Activated CD4-positive, alpha-beta memory T cell treated with anti-CD3 and anti-CD28 coated beads, Interleukin-2, amount 10 ng/mL, durations not matched to agents 7 days and 5 days (primary cell): Measurements from ENCODE around the gene HPGD. TPM values are rescaled to one million over a fixed set of nuclear protein-coding genes. Genes with fewer than 3 reads are reported as not detected.
"Not testable (repeated sequence)": the region's sequence is repeated elsewhere in the genome, so short reads cannot be mapped to it uniquely, and the experiment has no call there.

ENCODE experiments used
- CTCF ChIA-PET: fragments of 350-600 bp; sonication (Branson Sonifier 250); formaldehyde crosslinking; loops from one replicate; lab custom pipeline; 2021; ENCODE audit warnings: antibody characterized with exemption, inconsistent platforms; lab: Charles Lee
- POLR2A ChIA-PET: fragments of 350-600 bp; sonication (Branson Sonifier 250); formaldehyde crosslinking; loops from one replicate; lab custom pipeline; 2021; ENCODE audit warnings: antibody characterized with exemption; lab: Charles Lee
- DNase-seq: peaks from one replicate; pipeline ENCODE4 v3.0.0-alpha.2; 2020
- H3K27ac Mint-ChIP-seq: one replicate; pipeline ENCODE4 v1.8.0; 2021; ENCODE audit warnings: mild to moderate bottlenecking, mixed read lengths
- H3K27me3 Mint-ChIP-seq: one replicate; pipeline ENCODE4 v1.8.0; 2021; ENCODE audit warnings: mixed read lengths
- H3K36me3 Mint-ChIP-seq: one replicate; pipeline ENCODE4 v1.8.0; 2021; ENCODE audit warnings: low read depth, mixed read lengths
- H3K4me1 Mint-ChIP-seq: one replicate; pipeline ENCODE4 v1.8.0; 2021; ENCODE audit warnings: mixed read lengths
- H3K4me3 Mint-ChIP-seq: one replicate; pipeline ENCODE4 v1.8.0; 2021; ENCODE audit warnings: mild to moderate bottlenecking, mixed read lengths
- H3K9me3 Mint-ChIP-seq: one replicate; pipeline ENCODE4 v1.8.0; 2021; ENCODE audit warnings: mixed read lengths
- total RNA-seq, 2 experiments: library from RNA; stranded (reverse); gene quantifications; one replicate each; pipeline ENCODE4 v1.2.3, GENCODE V29; 2021

The HPGD gene
- total RNA-seq, 2 experiments from 2014 or later, result 34.1 to 36.4 TPM

- Mint-ChIP-seq H3K4me3 (no peak overlapping the region), H3K27me3 (no peaks in the 10 kb centered on the region), H3K9me3 (no peaks in the 10 kb centered on the region), H3K27ac (no peak overlapping the region), H3K4me1 (no peaks in the 10 kb centered on the region), H3K36me3 (peaks cover 4% of the 10 kb centered on the region)
- DNase-seq, result no peak
- POLR2A ChIA-PET, result interaction anchor here (1.0 kb wide), 1 partner anchor 33 kb away, joined by 3 read pairs; no protein-coding TSS in a partner anchor
- CTCF ChIA-PET, result no interaction called here
Observed at GRCh38 chr4:174490451-174490961, 31.8 kb downstream of the HPGD start.

DNA sequence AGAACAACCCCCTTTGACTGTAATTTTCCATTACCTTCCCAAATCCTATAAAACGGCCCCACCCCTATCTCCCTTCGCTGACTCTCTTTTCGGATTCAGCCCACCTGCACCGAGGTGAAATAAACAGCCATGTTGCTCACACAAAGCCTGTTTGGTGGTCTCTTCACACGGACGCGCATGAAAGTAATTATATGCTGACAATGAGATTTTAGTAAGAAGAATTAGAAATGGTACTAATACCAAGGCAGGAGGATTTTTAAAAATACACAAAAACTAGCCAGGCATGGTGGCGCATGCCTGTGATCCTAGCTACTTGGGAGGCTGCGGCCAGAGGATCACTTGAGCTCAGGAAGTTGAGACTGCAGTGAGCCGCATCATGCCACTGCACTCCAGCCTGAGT, 33.9 kb downstream of the HPGD start:
- H3K27ac Mint-ChIP-seq, H3K36me3 Mint-ChIP-seq, POLR2A ChIA-PET, H3K27me3 Mint-ChIP-seq, CTCF ChIA-PET, H3K4me3 Mint-ChIP-seq, H3K4me1 Mint-ChIP-seq, H3K9me3 Mint-ChIP-seq, DNase-seq: not testable (repeated sequence)

- no peaks in the 10 kb centered on the region for H3K27me3 Mint-ChIP-seq
- no peak for DNase-seq
- H3K4me1 Mint-ChIP-seq, result no peaks in the 10 kb centered on the region
- no peak overlapping the region for H3K27ac Mint-ChIP-seq
- POLR2A ChIA-PET, result no interaction called here
- H3K4me3 Mint-ChIP-seq, result no peak overlapping the region
- no peaks in the 10 kb centered on the region for H3K9me3 Mint-ChIP-seq
- CTCF ChIA-PET, result no interaction called here
- no peaks in the 10 kb centered on the region for H3K36me3 Mint-ChIP-seq
Observed at GRCh38 chr4:174485025-174485424, 37.3 kb downstream of the HPGD start.

- DNase-seq, result no peak
- ChIA-PET CTCF (no interaction called here), POLR2A (no interaction called here)
- Mint-ChIP-seq H3K27ac (no peak overlapping the region), H3K4me1 (no peaks in the 10 kb centered on the region), H3K36me3 (no peaks in the 10 kb centered on the region), H3K9me3 (no peaks in the 10 kb centered on the region), H3K27me3 (no peaks in the 10 kb centered on the region), H3K4me3 (no peak overlapping the region)
Observed at GRCh38 chr4:174483792-174484191, 38.5 kb downstream of the HPGD start.

DNA sequence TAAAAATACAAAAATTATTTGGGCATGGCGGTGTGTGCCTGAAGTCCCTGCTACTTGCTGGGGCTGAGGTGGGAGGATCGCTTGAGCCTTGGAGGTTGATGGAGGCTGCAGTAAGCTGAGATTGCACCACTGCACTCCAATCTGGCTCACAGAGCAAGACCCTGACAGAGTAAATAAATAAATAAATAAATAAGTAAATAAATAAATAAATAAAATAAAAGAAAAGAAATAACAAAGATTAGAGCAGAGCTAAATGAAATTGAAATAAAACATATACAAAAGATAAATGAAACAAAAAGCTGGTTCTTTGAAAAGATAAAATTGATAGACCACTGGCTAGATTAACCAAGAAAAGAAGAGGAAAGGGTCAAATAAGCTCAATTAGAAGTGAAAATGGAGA, 43.1 kb downstream of the HPGD start:
- H3K4me3 Mint-ChIP-seq, result no peak overlapping the region
- no peak for DNase-seq
- no peaks in the 10 kb centered on the region for H3K4me1 Mint-ChIP-seq
- no peak overlapping the region for H3K27ac Mint-ChIP-seq
- ChIA-PET CTCF (no interaction called here), POLR2A (no interaction called here)
- H3K36me3 Mint-ChIP-seq, result no peaks in the 10 kb centered on the region
- H3K9me3 Mint-ChIP-seq, result no peaks in the 10 kb centered on the region
- H3K27me3 Mint-ChIP-seq, result no peaks in the 10 kb centered on the region

GRCh38 chr4:174475528-174475927, 46.8 kb downstream of the HPGD start:
- H3K4me3 Mint-ChIP-seq, result no peak overlapping the region
- ChIA-PET CTCF (no interaction called here), POLR2A (no interaction called here)
- H3K27me3 Mint-ChIP-seq, result no peaks in the 10 kb centered on the region
- H3K9me3 Mint-ChIP-seq, result no peaks in the 10 kb centered on the region
- no peaks in the 10 kb centered on the region for H3K36me3 Mint-ChIP-seq
- no peak overlapping the region for H3K27ac Mint-ChIP-seq
- no peaks in the 10 kb centered on the region for H3K4me1 Mint-ChIP-seq
- no peak for DNase-seq

GRCh38 chr4:174474457-174475075, 47.7 kb downstream of the HPGD start:
- Mint-ChIP-seq H3K4me3 (no peak overlapping the region), H3K27me3 (no peaks in the 10 kb centered on the region), H3K9me3 (no peaks in the 10 kb centered on the region), H3K36me3 (no peaks in the 10 kb centered on the region), H3K27ac (no peak overlapping the region), H3K4me1 (no peaks in the 10 kb centered on the region)
- DNase-seq, result no peak
- ChIA-PET CTCF (no interaction called here), POLR2A (no interaction called here)

GRCh38 chr4:174467107-174467506, 55.2 kb downstream of the HPGD start:
- Mint-ChIP-seq H3K4me3 (no peak overlapping the region), H3K9me3 (no peaks in the 10 kb centered on the region), H3K27me3 (no peaks in the 10 kb centered on the region), H3K27ac (no peak overlapping the region), H3K36me3 (no peaks in the 10 kb centered on the region), H3K4me1 (no peaks in the 10 kb centered on the region)
- no peak for DNase-seq
- POLR2A ChIA-PET, result no interaction called here
- CTCF ChIA-PET, result no interaction called here

- no peaks in the 10 kb centered on the region for H3K36me3 Mint-ChIP-seq
- ChIA-PET CTCF (no interaction called here), POLR2A (no interaction called here)
- DNase-seq, result no peak
- no peaks in the 10 kb centered on the region for H3K4me1 Mint-ChIP-seq
- no peak overlapping the region for H3K27ac Mint-ChIP-seq
- H3K4me3 Mint-ChIP-seq, result no peak overlapping the region
- no peaks in the 10 kb centered on the region for H3K9me3 Mint-ChIP-seq
- H3K27me3 Mint-ChIP-seq, result no peaks in the 10 kb centered on the region
Observed at GRCh38 chr4:174464949-174465348, 57.3 kb downstream of the HPGD start.

DNA sequence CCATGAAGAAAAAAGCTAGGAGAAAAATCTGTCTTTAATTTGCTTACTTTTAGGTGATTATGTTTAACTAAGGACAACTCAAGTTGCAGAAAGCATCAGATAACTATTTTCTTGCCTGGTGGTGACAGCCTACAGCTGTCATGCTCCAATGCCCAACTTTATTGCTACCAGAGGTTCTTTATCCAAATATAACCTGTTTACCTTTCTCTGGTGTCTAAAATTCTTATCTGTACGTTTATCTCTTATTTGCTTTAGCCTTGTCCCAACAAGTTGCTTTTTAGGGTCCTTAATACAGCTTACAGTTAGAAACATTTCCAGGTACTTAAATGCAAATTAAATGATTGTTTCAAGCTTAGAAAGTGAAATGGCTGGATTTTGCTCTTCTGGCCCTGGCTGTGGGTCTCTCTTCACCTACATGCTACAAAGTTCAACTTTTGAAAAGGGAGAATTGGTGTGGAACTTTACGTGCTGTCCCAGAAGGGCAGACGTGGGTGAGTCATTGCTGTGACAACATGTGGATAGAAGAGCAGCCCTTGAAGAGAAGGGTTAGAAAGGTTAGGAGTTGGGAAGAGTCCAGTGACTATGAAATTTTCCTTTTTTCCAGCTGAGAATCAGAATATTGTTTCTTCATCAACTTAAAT, 60.7 kb downstream of the HPGD start:
- Mint-ChIP-seq H3K27me3 (no peaks in the 10 kb centered on the region), H3K4me3 (no peak overlapping the region), H3K36me3 (no peaks in the 10 kb centered on the region), H3K4me1 (no peaks in the 10 kb centered on the region), H3K9me3 (no peaks in the 10 kb centered on the region), H3K27ac (no peak overlapping the region)
- ChIA-PET POLR2A (no interaction called here), CTCF (interaction anchor here (1.2 kb wide), 1 partner anchor 9 kb away, joined by 3 read pairs; no protein-coding TSS in a partner anchor)
- no peak for DNase-seq

DNA sequence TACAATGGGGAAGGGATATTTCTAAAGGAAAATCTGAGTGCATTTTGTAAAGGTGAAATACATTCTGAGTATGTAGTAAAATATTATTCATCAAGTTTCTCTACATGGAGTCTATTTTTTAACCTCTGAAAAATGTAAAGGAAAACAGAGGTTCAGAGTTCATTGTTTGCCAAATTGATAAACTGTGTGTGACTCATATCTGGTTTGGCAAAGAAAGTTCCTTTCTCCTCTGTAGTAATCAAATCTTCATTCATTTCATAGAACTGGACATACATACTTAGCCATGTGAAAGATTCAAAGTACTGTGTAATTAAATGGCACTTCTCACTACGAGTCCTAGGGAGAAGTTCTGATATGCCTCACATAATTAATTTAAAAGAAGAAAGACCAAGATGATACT, 61.6 kb downstream of the HPGD start:
- Mint-ChIP-seq H3K9me3 (no peaks in the 10 kb centered on the region), H3K4me3 (no peak overlapping the region), H3K27ac (no peak overlapping the region), H3K4me1 (no peaks in the 10 kb centered on the region), H3K36me3 (no peaks in the 10 kb centered on the region), H3K27me3 (no peaks in the 10 kb centered on the region)
- DNase-seq, result no peak
- ChIA-PET POLR2A (no interaction called here), CTCF (interaction anchor here (1.2 kb wide), 1 partner anchor 8 kb away, joined by 3 read pairs; no protein-coding TSS in a partner anchor)

GRCh38 chr4:174457468-174457867, 64.8 kb downstream of the HPGD start:
- ChIA-PET CTCF (interaction anchor here (1.1 kb wide), 1 partner anchor 175 kb away, joined by 3 read pairs; no protein-coding TSS in a partner anchor), POLR2A (no interaction called here)
- Mint-ChIP-seq H3K4me3 (no peak overlapping the region), H3K9me3 (no peaks in the 10 kb centered on the region), H3K27ac (no peak overlapping the region), H3K27me3 (no peaks in the 10 kb centered on the region), H3K36me3 (no peaks in the 10 kb centered on the region), H3K4me1 (no peaks in the 10 kb centered on the region)
- DNase-seq, result no peak

GRCh38 chr4:174454815-174455473, 67.3 kb downstream of the HPGD start:
- Mint-ChIP-seq H3K36me3 (no peaks in the 10 kb centered on the region), H3K4me1 (no peaks in the 10 kb centered on the region), H3K4me3 (no peak overlapping the region), H3K27me3 (no peaks in the 10 kb centered on the region), H3K27ac (no peak overlapping the region), H3K9me3 (no peaks in the 10 kb centered on the region)
- ChIA-PET POLR2A (no interaction called here), CTCF (no interaction called here)
- no peak for DNase-seq
